HEK293 (cell line): Measurements from ENCODE around the gene LSMEM2.

Source experiments
- BCL11A ChIP-seq: fragments of 450-650 bp; formaldehyde crosslinking; IDR thresholded peaks from 2 replicates; pipeline ENCODE4 v1.5.1; 2016; ENCODE audit warnings: low read depth, missing biosample characterization, missing genetic modification characterization
- BCL11B ChIP-seq: fragments of 450-650 bp; formaldehyde crosslinking; IDR thresholded peaks from 2 replicates; pipeline ENCODE4 v1.5.1; 2016; ENCODE audit warnings: low read depth, missing biosample characterization, missing genetic modification characterization
- GLIS1 ChIP-seq: fragments of 450-650 bp; formaldehyde crosslinking; IDR thresholded peaks from 2 replicates; pipeline ENCODE4 v1.5.1; 2016; ENCODE audit warnings: missing biosample characterization, missing genetic modification characterization
- GLIS2 ChIP-seq: fragments of 450-650 bp; formaldehyde crosslinking; IDR thresholded peaks from 2 replicates; pipeline ENCODE4 v1.5.1; 2016; ENCODE audit warnings: missing biosample characterization, missing genetic modification characterization
- MYNN ChIP-seq: fragments of 450-650 bp; formaldehyde crosslinking; IDR thresholded peaks from 2 replicates; pipeline ENCODE4 v1.5.1; 2016; ENCODE audit warnings: missing biosample characterization, missing genetic modification characterization, borderline replicate concordance
- OSR2 ChIP-seq: fragments of 450-650 bp; formaldehyde crosslinking; IDR thresholded peaks from 2 replicates; pipeline ENCODE4 v1.5.1; 2016; ENCODE audit warnings: missing biosample characterization, missing genetic modification characterization
- SCRT1 ChIP-seq: fragments of 450-650 bp; formaldehyde crosslinking; IDR thresholded peaks from 2 replicates; pipeline ENCODE4 v1.5.1; 2016; ENCODE audit warnings: missing biosample characterization, missing genetic modification characterization, borderline replicate concordance
- SP2 ChIP-seq: fragments of 450-650 bp; formaldehyde crosslinking; IDR thresholded peaks from 2 replicates; pipeline ENCODE4 v1.5.1; 2016; ENCODE audit warnings: missing biosample characterization, missing genetic modification characterization
- SP7 ChIP-seq: fragments of 450-650 bp; formaldehyde crosslinking; IDR thresholded peaks from 2 replicates; pipeline ENCODE4 v1.5.1; 2016; ENCODE audit warnings: missing biosample characterization, missing genetic modification characterization
- TRIM28 ChIP-seq: IDR thresholded peaks from 2 replicates; pipeline ENCODE4 v1.6.1; 2011; ENCODE audit warnings: low read length, control low read depth, borderline replicate concordance
- ZBTB11 ChIP-seq: fragments of 450-650 bp; formaldehyde crosslinking; conservative IDR thresholded peaks from 2 replicates; pipeline ENCODE4 v1.5.1; 2016; ENCODE audit warnings: low read depth, missing biosample characterization, missing genetic modification characterization
- ZEB2 ChIP-seq: fragments of 450-650 bp; formaldehyde crosslinking; IDR thresholded peaks from 2 replicates; pipeline ENCODE4 v1.5.1; 2016; ENCODE audit warnings: missing biosample characterization, missing genetic modification characterization
- ZNF140 ChIP-seq: fragments of 450-650 bp; formaldehyde crosslinking; IDR thresholded peaks from 2 replicates; pipeline ENCODE4 v1.5.1; 2016; ENCODE audit warnings: missing biosample characterization, missing genetic modification characterization
- ZNF148 ChIP-seq: fragments of 450-650 bp; formaldehyde crosslinking; IDR thresholded peaks from 2 replicates; pipeline ENCODE4 v1.5.0; 2017; ENCODE audit warnings: missing biosample characterization, missing genetic modification characterization, borderline replicate concordance
- ZNF214 ChIP-seq: fragments of 450-650 bp; formaldehyde crosslinking; IDR thresholded peaks from 2 replicates; pipeline ENCODE4 v1.5.1; 2017; ENCODE audit warnings: missing biosample characterization, mild to moderate bottlenecking, missing genetic modification characterization, borderline replicate concordance
- ZNF266 ChIP-seq: fragments of 450-650 bp; formaldehyde crosslinking; IDR thresholded peaks from 2 replicates; pipeline ENCODE4 v1.5.1; 2016; ENCODE audit warnings: missing biosample characterization, missing genetic modification characterization, low read depth
- ZNF311 ChIP-seq: fragments of 450-650 bp; formaldehyde crosslinking; IDR thresholded peaks from 2 replicates; pipeline ENCODE4 v1.5.1; 2017; ENCODE audit warnings: missing biosample characterization, missing genetic modification characterization, borderline replicate concordance
- ZNF394 ChIP-seq: fragments of 450-650 bp; formaldehyde crosslinking; IDR thresholded peaks from 2 replicates; pipeline ENCODE4 v1.5.1; 2016; ENCODE audit warnings: missing biosample characterization, missing genetic modification characterization, mild to moderate bottlenecking, moderate library complexity, borderline replicate concordance
- ZNF426 ChIP-seq: fragments of 450-650 bp; formaldehyde crosslinking; IDR thresholded peaks from 2 replicates; pipeline ENCODE4 v1.5.1; 2017; ENCODE audit warnings: missing biosample characterization, missing genetic modification characterization, mild to moderate bottlenecking, inconsistent platforms, moderate library complexity
- ZNF449 ChIP-seq: fragments of 450-650 bp; formaldehyde crosslinking; IDR thresholded peaks from 2 replicates; pipeline ENCODE4 v1.5.1; 2017; ENCODE audit warnings: missing biosample characterization, mild to moderate bottlenecking, missing genetic modification characterization, moderate library complexity
- ZNF488 ChIP-seq: fragments of 450-650 bp; formaldehyde crosslinking; IDR thresholded peaks from 2 replicates; pipeline ENCODE4 v1.5.1; 2016; ENCODE audit warnings: missing biosample characterization, missing genetic modification characterization
- ZNF510 ChIP-seq: fragments of 450-650 bp; formaldehyde crosslinking; IDR thresholded peaks from 2 replicates; pipeline ENCODE4 v1.5.1; 2018; ENCODE audit warnings: mild to moderate bottlenecking, missing genetic modification characterization, missing biosample characterization; ENCODE audit not compliant: insufficient replicate concordance
- ZNF518A ChIP-seq: fragments of 450-650 bp; formaldehyde crosslinking; conservative IDR thresholded peaks from 2 replicates; pipeline ENCODE4 v1.5.1; 2016; ENCODE audit warnings: low read depth, missing biosample characterization, missing genetic modification characterization
- ZNF529 ChIP-seq: fragments of 450-650 bp; formaldehyde crosslinking; IDR thresholded peaks from 2 replicates; pipeline ENCODE4 v1.5.1; 2017; ENCODE audit warnings: missing genetic modification characterization, missing biosample characterization; ENCODE audit not compliant: insufficient replicate concordance
- ZNF76 ChIP-seq: fragments of 450-650 bp; formaldehyde crosslinking; IDR thresholded peaks from 2 replicates; pipeline ENCODE4; 2016; ENCODE audit warnings: low read depth, missing biosample characterization, missing genetic modification characterization, borderline replicate concordance

The LSMEM2 gene

GRCh38 chr3:50235716-50236483 is 43.0 kb upstream of the LSMEM2 start, which contains the start of gene GNAI2 (continued):
- TF ChIP-seq ZNF148 (tag by site-specific recombination), result no peak
- no peak for TF ChIP-seq BCL11B (tag by site-specific recombination)
- TF ChIP-seq SP7, result 0 out of 2 replicates have a peak, but pooled peaks have one; percentile 46
- no peak for TF ChIP-seq ZNF214 (tag by site-specific recombination)
- TF ChIP-seq ZNF488, result no peak
- TF ChIP-seq MYNN (tag by site-specific recombination), result no peak
- TF ChIP-seq ZNF510 (tag by site-specific recombination), result no peak
- peak; percentile 96 for TF ChIP-seq SP2 (tag by site-specific recombination)
- no peak for TF ChIP-seq ZNF76
- no peak for TF ChIP-seq BCL11A (tag by site-specific recombination)
- TF ChIP-seq GLIS2 (tag by site-specific recombination), result peak; percentile 16; the same call in 1 of the 2 replicates
- no peak for TF ChIP-seq ZNF266 (tag by site-specific recombination)
- peak; percentile 82 for TF ChIP-seq ZNF449 (tag by site-specific recombination)
- TF ChIP-seq OSR2 (tag by site-specific recombination), result no peak
- TF ChIP-seq ZNF518A (tag by site-specific recombination), result no peak
- TF ChIP-seq ZNF140 (tag by site-specific recombination), result no peak
- TF ChIP-seq TRIM28, result no peak
- TF ChIP-seq ZNF311 (tag by site-specific recombination), result no peak
- peak; percentile 63; the same call in 1 of the 2 replicates for TF ChIP-seq ZEB2 (tag by site-specific recombination)
- TF ChIP-seq ZNF394 (tag by site-specific recombination), result no peak
- TF ChIP-seq GLIS1, result 0 out of 2 replicates have a peak, but pooled peaks have one; percentile 31
- no peak for TF ChIP-seq ZNF426 (tag by site-specific recombination)
- TF ChIP-seq ZBTB11 (tag by site-specific recombination), result no peak
- TF ChIP-seq ZNF529, result no peak
- no peak for TF ChIP-seq SCRT1
